ENCODE results near the gene EIF3J.

DNA sequence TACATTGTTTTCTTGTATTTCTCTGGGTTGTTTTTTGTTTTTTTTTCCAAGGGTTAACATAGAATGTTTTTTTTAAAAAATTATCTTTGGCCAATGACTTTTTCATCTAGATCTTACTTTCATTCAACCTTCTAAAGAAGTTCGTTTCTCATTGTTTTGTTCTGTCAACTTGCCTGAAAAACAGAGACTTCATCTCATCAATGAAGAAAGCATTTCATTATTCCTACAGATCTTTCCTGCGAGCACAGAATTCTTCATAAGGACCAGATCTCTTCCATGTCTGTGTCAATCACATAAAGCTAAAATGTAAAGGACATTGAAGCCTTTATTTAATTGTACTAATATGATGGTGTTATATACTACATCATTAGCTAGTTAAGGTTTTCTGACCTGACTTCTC is 9.7 kb upstream of the EIF3J start:
- TF ChIP-seq CTCF (IDR thresholded peaks at IDR 0.05; ENCODE audit: low read depth, low read length) (no peak), EZH2phosphoT487 (IDR thresholded peaks at IDR 0.05; ENCODE audit: low read depth) (no peak)
